Gastrocnemius medialis (tissue), 4 donors: ENCODE measurements around the gene AAK1. TPM values are rescaled to one million over a fixed set of nuclear protein-coding genes. Genes with fewer than 3 reads are reported as not detected.

Experiments
- ATAC-seq, 2 donors: fragments of 150-250 bp; one replicate each; pipeline ENCODE4 v1.9.1; 2016
- DNase-seq, 2 donors: peaks; one replicate each; pipeline ENCODE4 v3.0.0-alpha.2; 2019
- H3K27ac ChIP-seq, 4 donors: fragments of 200-600 bp; sonication (generic); 1 replicate in 1 of 4; 2 replicates in 3 of 4; pipeline ENCODE4 v1.5.1; 2016 to 2018; ENCODE audit warnings: mild to moderate bottlenecking in 2 of 4, moderate library complexity in 1 of 4
- H3K27me3 ChIP-seq, 3 donors: fragments of 200-600 bp; sonication (generic) in 2 of 3; 1 replicate in 1 of 3; 2 replicates in 2 of 3; pipeline versions ENCODE4 v1.5.1 to v1.6.0; 2016 to 2019; ENCODE audit warnings: mild to moderate bottlenecking in 1 of 3, moderate library complexity in 1 of 3
- H3K36me3 ChIP-seq, 2 donors: fragments of 200-600 bp; sonication (generic) in 1 of 2; one replicate each; pipeline ENCODE4 v1.5.1; 2017 to 2018
- H3K4me1 ChIP-seq, 2 donors: fragments of 200-600 bp; sonication (generic) in 1 of 2; one replicate each; pipeline ENCODE4 v1.5.1; 2016 to 2017; ENCODE audit warnings: mild to moderate bottlenecking in 2 of 2
- H3K4me3 ChIP-seq, 4 donors: fragments of 200-600 bp; sonication (generic) in 3 of 4; 1 replicate in 1 of 4; 2 replicates in 3 of 4; pipeline ENCODE4 v1.5.1; 2016 to 2019; ENCODE audit warnings: mild to moderate bottlenecking in 2 of 4
- H3K9me3 ChIP-seq, 3 donors: fragments of 200-600 bp; sonication (generic) in 2 of 3; 1 replicate in 1 of 3; 2 replicates in 2 of 3; pipeline ENCODE4 v1.5.1; 2016 to 2019
- CTCF ChIP-seq, 5 experiments: fragments of 450-650 bp in 3 of 5; fragments of 200-600 bp in 2 of 5; sonication (generic) in 2 of 5; IDR thresholded peaks in 4 of 5; conservative IDR thresholded peaks in 1 of 5; 1 replicate in 4 of 5; 2 replicates in 1 of 5; pipeline ENCODE4 v1.5.1; 2016 to 2019; ENCODE audit warnings: antibody characterized with exemption in 5 of 5, mild to moderate bottlenecking in 3 of 5, moderate library complexity in 3 of 5
- POLR2A ChIP-seq, 2 donors: fragments of 450-650 bp; IDR thresholded peaks; one replicate each; pipeline ENCODE4 v1.6.1; 2017; ENCODE audit warnings: antibody characterized with exemption in 2 of 2, mild to moderate bottlenecking in 2 of 2, moderate library complexity in 2 of 2
- in situ Hi-C, 4 donors: fragments of 200-750 bp; cut with MboI; loops; one replicate each; pipeline versions ENCODE4 v1.15.0 to v1.8.0; 2017; ENCODE audit warnings: low sequenced_read_pairs in 4 of 4
- intact Hi-C: fragments of 100-400 bp; cut with DNase I; formaldehyde crosslinking; loops from one replicate; pipeline ENCODE4 v1.15.1; 2023; ENCODE audit warnings: low total_unique reads
- total RNA-seq, 4 donors: library from RNA; depleted of rRNA; stranded (reverse); fragments of >200 nt; gene quantifications; one replicate each; pipeline versions ENCODE4 v1.1.0 to v1.2.3, GENCODE V29; 2016

AAK1 gene
- total RNA-seq, 4 donors from 2014 or later, result 30.0 to 47.3 (median 39.1) TPM

- no peaks in the 10 kb centered on the region for H3K4me1 ChIP-seq
- no peak overlapping the region for H3K27ac ChIP-seq
- DNase-seq, result no peak
- no peaks in the 10 kb centered on the region for H3K9me3 ChIP-seq
- intact Hi-C loops (no loop called here), in situ Hi-C loops (no loop called here)
- H3K27me3 ChIP-seq, result no peaks in the 10 kb centered on the region
- no peak for ATAC-seq
- no peak for TF ChIP-seq POLR2A (IDR thresholded peaks at IDR 0.05)
- TF ChIP-seq CTCF (IDR thresholded peaks at IDR 0.05 in 4 of 5, conservative IDR thresholded peaks at IDR 0.05 in 1 of 5), result no peak
- peaks cover 0 to 14% of the 10 kb centered on the region in 2 donors for H3K36me3 ChIP-seq
- no peak overlapping the region for H3K4me3 ChIP-seq
These were observed 174.2 kb downstream of the AAK1 start for GRCh38 chr2:69469375-69469774.

GRCh38 chr2:69466728-69467127 is 176.8 kb downstream of the AAK1 start:
- peak overlapping the region in 1 of 4 donors; percentile 20 for H3K27ac ChIP-seq
- no peak for DNase-seq
- H3K4me1 ChIP-seq, result no peaks in the 10 kb centered on the region
- H3K36me3 ChIP-seq, result peaks cover 0 to 11% of the 10 kb centered on the region in 2 donors
- no peaks in the 10 kb centered on the region for H3K9me3 ChIP-seq
- no peaks in the 10 kb centered on the region for H3K27me3 ChIP-seq
- in situ Hi-C loops, result no loop called here
- TF ChIP-seq CTCF (IDR thresholded peaks at IDR 0.05 in 4 of 5, conservative IDR thresholded peaks at IDR 0.05 in 1 of 5), result no peak
- TF ChIP-seq POLR2A (IDR thresholded peaks at IDR 0.05), result no peak
- intact Hi-C loops, result no loop called here
- ATAC-seq, result peak; percentile 31 to 60
- H3K4me3 ChIP-seq, result no peak overlapping the region

GRCh38 chr2:69465513-69466456 is 177.8 kb downstream of the AAK1 start:
- Histone ChIP-seq H3K27me3 (no peaks in the 10 kb centered on the region), H3K36me3 (peaks cover 0 to 11% of the 10 kb centered on the region in 2 donors), H3K4me3 (no peak overlapping the region), H3K27ac (peak overlapping the region; percentile 20 to 48 (median 39)), H3K9me3 (no peaks in the 10 kb centered on the region), H3K4me1 (no peaks in the 10 kb centered on the region)
- ATAC-seq (peak; percentile 43 to 58), DNase-seq (peak; percentile 18 to 53)
- intact Hi-C loops, result no loop called here
- in situ Hi-C loops, result no loop called here
- TF ChIP-seq POLR2A (IDR thresholded peaks at IDR 0.05) (no peak), CTCF (IDR thresholded peaks at IDR 0.05 in 4 of 5, conservative IDR thresholded peaks at IDR 0.05 in 1 of 5) (no peak)

GRCh38 chr2:69464575-69464974 is 179.0 kb downstream of the AAK1 start:
- ATAC-seq, result peak in 1 of 2 donors; percentile 40
- in situ Hi-C loops, result no loop called here

More at GRCh38 chr2:69464575-69464974, 179.0 kb downstream of the AAK1 start:
- H3K27ac ChIP-seq, result peak overlapping the region in 3 of 4 donors; percentile 31 to 46 (median 36)
- intact Hi-C loops, result no loop called here
- peaks cover 0 to 11% of the 10 kb centered on the region in 2 donors for H3K36me3 ChIP-seq
- H3K9me3 ChIP-seq, result no peaks in the 10 kb centered on the region
- no peak overlapping the region for H3K4me3 ChIP-seq
- H3K4me1 ChIP-seq, result no peaks in the 10 kb centered on the region
- TF ChIP-seq CTCF (IDR thresholded peaks at IDR 0.05 in 4 of 5, conservative IDR thresholded peaks at IDR 0.05 in 1 of 5) (no peak), POLR2A (IDR thresholded peaks at IDR 0.05) (no peak)
- no peak for DNase-seq
- no peaks in the 10 kb centered on the region for H3K27me3 ChIP-seq
